ENCODE data around the gene KCNK5. TPM values are rescaled to one million over a fixed set of nuclear protein-coding genes. Genes with fewer than 3 reads are reported as not detected.

Gene KCNK5
- total RNA-seq, 1 donor from 2014 or later, result 0.26 TPM

DNA sequence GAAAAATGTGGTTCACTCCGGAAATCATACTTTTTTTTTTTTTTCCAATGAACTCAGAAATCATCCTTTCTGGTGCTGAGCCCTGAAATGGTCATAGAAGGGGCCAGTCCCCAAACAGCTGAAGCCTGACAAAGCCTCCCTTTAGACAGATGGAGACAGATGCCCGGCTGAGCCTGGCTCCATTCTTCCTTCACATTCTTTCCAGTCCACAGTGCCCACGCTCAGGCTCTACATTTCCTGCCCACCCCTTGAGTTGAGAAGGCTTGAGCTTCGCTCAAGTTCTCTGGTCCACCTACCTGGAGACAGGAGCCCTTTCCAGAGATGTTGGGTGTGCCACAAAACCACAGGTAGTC, 41.2 kb downstream of the KCNK5 start:
- Histone ChIP-seq H3K36me3 (ENCODE audit: control insufficient read depth, insufficient read depth, low read length) (no peaks in the 10 kb centered on the region), H3K4me3 (ENCODE audit: low read depth, low read length) (no peak overlapping the region), H3K27me3 (ENCODE audit: control insufficient read depth, insufficient read depth, low read length) (no peaks in the 10 kb centered on the region)
- DNase-seq (ENCODE audit: low read depth), result no peak
- TF ChIP-seq, protein P1, sequence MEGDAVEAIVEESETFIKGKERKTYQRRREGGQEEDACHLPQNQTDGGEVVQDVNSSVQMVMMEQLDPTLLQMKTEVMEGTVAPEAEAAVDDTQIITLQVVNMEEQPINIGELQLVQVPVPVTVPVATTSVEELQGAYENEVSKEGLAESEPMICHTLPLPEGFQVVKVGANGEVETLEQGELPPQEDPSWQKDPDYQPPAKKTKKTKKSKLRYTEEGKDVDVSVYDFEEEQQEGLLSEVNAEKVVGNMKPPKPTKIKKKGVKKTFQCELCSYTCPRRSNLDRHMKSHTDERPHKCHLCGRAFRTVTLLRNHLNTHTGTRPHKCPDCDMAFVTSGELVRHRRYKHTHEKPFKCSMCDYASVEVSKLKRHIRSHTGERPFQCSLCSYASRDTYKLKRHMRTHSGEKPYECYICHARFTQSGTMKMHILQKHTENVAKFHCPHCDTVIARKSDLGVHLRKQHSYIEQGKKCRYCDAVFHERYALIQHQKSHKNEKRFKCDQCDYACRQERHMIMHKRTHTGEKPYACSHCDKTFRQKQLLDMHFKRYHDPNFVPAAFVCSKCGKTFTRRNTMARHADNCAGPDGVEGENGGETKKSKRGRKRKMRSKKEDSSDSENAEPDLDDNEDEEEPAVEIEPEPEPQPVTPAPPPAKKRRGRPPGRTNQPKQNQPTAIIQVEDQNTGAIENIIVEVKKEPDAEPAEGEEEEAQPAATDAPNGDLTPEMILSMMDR (IDR thresholded peaks at IDR 0.05; ENCODE audit: insufficient read depth, low read length, severe bottlenecking), result no peak
- FAIRE-seq, result no peak

DNA sequence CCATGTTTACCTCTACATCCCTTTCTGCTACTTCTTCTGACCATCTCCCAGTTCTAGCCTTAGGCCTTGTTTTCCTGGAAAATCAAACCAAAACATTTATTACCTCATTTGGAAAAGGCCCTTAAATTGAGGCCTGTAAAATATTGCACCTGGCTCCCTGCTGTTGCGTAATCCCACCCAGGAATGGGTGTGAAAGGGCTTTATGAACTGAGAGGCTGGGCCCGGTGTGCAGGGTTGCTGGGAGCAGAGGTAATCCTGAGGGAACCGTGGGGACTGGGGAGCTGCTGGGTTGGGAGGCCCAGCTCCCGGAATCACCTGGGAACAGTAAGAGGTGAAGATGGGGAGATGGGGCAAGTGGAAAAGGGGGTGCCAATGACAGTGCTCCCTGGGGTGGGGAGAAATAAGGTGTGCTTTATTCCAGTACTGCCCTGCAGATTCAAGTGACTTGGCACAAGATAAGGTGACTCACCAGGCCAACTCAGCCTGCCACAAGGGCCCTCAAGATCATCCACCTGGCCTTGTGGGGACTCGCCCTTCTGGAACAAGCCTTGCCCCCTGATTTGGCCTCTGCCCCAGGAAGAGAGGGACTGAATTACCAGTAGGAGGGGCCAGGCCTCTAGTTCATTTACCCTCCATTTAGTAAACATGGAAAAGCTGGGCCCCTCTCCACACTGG, 44.2 kb downstream of the KCNK5 start:
- peak; percentile 71 for DNase-seq (ENCODE audit: low read depth)
- TF ChIP-seq, protein P1 (IDR thresholded peaks at IDR 0.05; ENCODE audit: insufficient read depth, low read length, severe bottlenecking), result no peak
- no peak for FAIRE-seq
- Histone ChIP-seq H3K4me3 (ENCODE audit: low read depth, low read length) (no peak overlapping the region), H3K27me3 (ENCODE audit: control insufficient read depth, insufficient read depth, low read length) (peaks cover 2% of the 10 kb centered on the region), H3K36me3 (ENCODE audit: control insufficient read depth, insufficient read depth, low read length) (no peaks in the 10 kb centered on the region)

DNA sequence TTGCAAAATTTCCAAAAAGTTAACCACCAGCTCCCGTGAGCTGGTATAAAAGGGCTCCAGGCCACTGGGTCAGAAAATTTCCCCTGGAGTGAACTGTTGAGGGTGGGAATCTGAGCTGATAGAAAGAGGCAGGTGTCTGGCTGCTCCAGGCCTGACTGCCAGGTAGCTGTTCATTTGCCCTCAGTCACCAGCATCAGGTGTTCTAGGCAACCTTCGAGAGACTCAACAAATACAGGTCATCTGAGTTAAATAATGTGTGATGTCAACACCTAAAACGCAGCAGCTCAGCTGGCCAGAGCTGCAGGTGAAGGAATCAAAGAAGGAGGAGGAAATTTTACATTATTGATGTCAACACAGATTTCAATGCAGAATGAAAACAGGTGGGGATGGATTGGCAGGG, 46.7 kb downstream of the KCNK5 start:
- FAIRE-seq, result no peak
- H3K4me3 ChIP-seq (ENCODE audit: low read depth, low read length), result no peak overlapping the region
- TF ChIP-seq, protein P1 (IDR thresholded peaks at IDR 0.05; ENCODE audit: insufficient read depth, low read length, severe bottlenecking), result no peak
- DNase-seq (ENCODE audit: low read depth), result no peak
- no peaks in the 10 kb centered on the region for H3K36me3 ChIP-seq (ENCODE audit: control insufficient read depth, insufficient read depth, low read length)
- H3K27me3 ChIP-seq (ENCODE audit: control insufficient read depth, insufficient read depth, low read length), result peaks cover 2% of the 10 kb centered on the region

DNA sequence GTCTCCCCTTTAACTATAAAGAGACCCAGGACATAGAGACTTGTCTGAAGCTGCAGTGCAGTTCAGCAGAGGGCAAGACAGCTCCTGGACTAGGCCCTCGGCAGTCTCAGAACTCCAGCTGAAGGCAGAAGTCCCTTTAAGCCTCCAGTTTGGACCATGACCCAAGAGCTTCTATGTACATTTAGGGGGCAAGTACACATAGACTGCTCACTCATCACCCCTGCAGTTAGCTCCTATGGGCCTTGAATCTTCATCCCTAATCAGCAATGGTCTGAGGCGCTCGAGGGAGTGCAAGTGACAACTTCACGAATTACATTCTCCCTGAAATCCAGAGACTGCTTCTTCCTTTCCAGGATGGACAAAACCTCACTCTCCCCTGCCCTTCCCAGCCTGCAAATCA, 47.4 kb downstream of the KCNK5 start:
- DNase-seq (ENCODE audit: low read depth), result no peak
- H3K36me3 ChIP-seq (ENCODE audit: control insufficient read depth, insufficient read depth, low read length), result no peaks in the 10 kb centered on the region
- FAIRE-seq, result no peak
- TF ChIP-seq, protein P1 (IDR thresholded peaks at IDR 0.05; ENCODE audit: insufficient read depth, low read length, severe bottlenecking), result no peak
- no peak overlapping the region for H3K4me3 ChIP-seq (ENCODE audit: low read depth, low read length)
- H3K27me3 ChIP-seq (ENCODE audit: control insufficient read depth, insufficient read depth, low read length), result peaks cover 2% of the 10 kb centered on the region

DNA sequence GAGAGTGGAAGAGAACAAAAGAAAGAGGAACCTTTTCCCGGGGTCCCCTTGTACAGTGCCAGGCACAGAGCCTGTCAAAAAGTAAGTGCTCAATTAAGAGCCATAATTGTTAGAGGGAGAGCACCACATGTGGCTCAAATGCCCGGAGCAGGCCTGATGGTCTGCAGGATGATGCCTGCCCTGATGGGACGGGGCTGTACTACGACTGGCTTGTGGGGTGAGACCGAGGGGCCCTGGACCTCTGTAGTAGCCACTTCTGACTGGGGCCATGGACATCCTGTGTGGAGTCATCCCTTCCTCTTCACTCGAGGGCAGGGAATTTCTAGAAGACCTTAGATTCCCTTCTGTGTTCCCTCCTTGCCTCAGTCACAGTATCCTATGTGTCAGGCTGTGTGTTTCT, 47.9 kb downstream of the KCNK5 start:
- FAIRE-seq (no peak), DNase-seq (ENCODE audit: low read depth) (no peak)
- Histone ChIP-seq H3K36me3 (ENCODE audit: control insufficient read depth, insufficient read depth, low read length) (no peaks in the 10 kb centered on the region), H3K27me3 (ENCODE audit: control insufficient read depth, insufficient read depth, low read length) (peaks cover 2% of the 10 kb centered on the region), H3K4me3 (ENCODE audit: low read depth, low read length) (no peak overlapping the region)
- TF ChIP-seq, protein P1 (IDR thresholded peaks at IDR 0.05; ENCODE audit: insufficient read depth, low read length, severe bottlenecking), result no peak

DNA sequence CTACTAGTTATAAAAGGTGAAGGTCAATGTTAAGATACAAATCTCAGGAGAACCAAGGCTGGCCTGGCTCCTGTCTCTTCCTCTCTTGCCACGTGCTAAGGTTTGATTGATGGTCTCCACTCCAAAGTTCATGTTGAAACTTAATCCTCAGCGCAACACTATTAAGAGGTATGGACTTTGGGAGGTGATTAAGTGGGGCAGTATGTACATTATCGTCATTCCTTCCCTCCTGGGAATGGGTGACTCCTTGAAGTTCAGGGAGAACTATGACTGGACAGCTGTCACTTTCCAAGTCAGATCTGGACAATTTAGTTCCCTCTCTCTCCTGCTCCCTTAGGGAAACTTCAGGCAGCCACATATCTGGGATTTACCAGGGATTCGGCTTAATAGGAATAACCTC, 50.5 kb downstream of the KCNK5 start:
- peak; percentile 10 for DNase-seq (ENCODE audit: low read depth)
- H3K36me3 ChIP-seq (ENCODE audit: control insufficient read depth, insufficient read depth, low read length), result no peaks in the 10 kb centered on the region
- H3K27me3 ChIP-seq (ENCODE audit: control insufficient read depth, insufficient read depth, low read length), result peaks cover 2% of the 10 kb centered on the region
- H3K4me3 ChIP-seq (ENCODE audit: low read depth, low read length), result no peak overlapping the region
- no peak for FAIRE-seq
- TF ChIP-seq, protein P1 (IDR thresholded peaks at IDR 0.05; ENCODE audit: insufficient read depth, low read length, severe bottlenecking), result no peak
